IMR-90 (cell line): ENCODE data around the gene NXPH3. TPM values are rescaled to one million over a fixed set of nuclear protein-coding genes. Genes with fewer than 3 reads are reported as not detected.
A peak's percentile ranks its signal among the peaks of the same experiment; 100 is the strongest.

Experiments
- ATAC-seq: fragments of 200-7000 bp; cut with Tn5 transposase; 2 replicates; pipeline ENCODE4 v1.9.1; 2020; ENCODE audit warnings: low read depth, mild to moderate bottlenecking, moderate library complexity
- BruUV-seq: library from RNA; stranded (reverse); fragments of 400-500 nt; replicated peaks from 2 replicates; lab custom pipeline; 2021; lab: Mats Ljungman, UMichigan
- CTCF ChIA-PET: fragments of 300-600 bp; formaldehyde crosslinking; extraction: SDS; loops from one replicate; lab custom pipeline; 2021; ENCODE audit warnings: antibody characterized with exemption; lab: Yijun Ruan, JAX
- POLR2A ChIA-PET: fragments of 300-600 bp; sonication (Branson Sonifier 250); formaldehyde crosslinking; loops from one replicate; lab custom pipeline; 2022; ENCODE audit warnings: antibody characterized with exemption; ENCODE audit not compliant: unreplicated experiment; lab: Charles Lee
- DNase-seq: peaks from one replicate; pipeline ENCODE4 v3.0.0; 2013
- H2AFZ ChIP-seq: replicated peaks from 2 replicates; pipeline ENCODE3; 2013; ENCODE audit warnings: low read length, mild to moderate bottlenecking; ENCODE audit not compliant: poor library complexity
- H2AK5ac ChIP-seq: 2 replicates; pipeline ENCODE4 v1.6.1; 2013; ENCODE audit warnings: low read depth, low read length, inconsistent platforms
- H2AK9ac ChIP-seq: replicated peaks from 2 replicates; pipeline ENCODE3; 2013; ENCODE audit warnings: mild to moderate bottlenecking, low read depth, low read length, moderate library complexity; ENCODE audit not compliant: poor library complexity
- H2BK120ac ChIP-seq: 2 replicates; pipeline ENCODE4 v1.6.1; 2013; ENCODE audit warnings: low read depth, low read length, inconsistent platforms
- H2BK15ac ChIP-seq: 3 replicates; pipeline ENCODE4 v1.6.1; 2013; ENCODE audit warnings: low read depth, low read length, inconsistent platforms
- H2BK20ac ChIP-seq: 2 replicates; pipeline ENCODE4 v1.6.1; 2013; ENCODE audit warnings: low read depth, mild to moderate bottlenecking, inconsistent platforms, low read length, moderate library complexity
- H2BK5ac ChIP-seq: 2 replicates; pipeline ENCODE4 v1.6.1; 2013; ENCODE audit warnings: mild to moderate bottlenecking, low read depth, low read length, inconsistent platforms; ENCODE audit not compliant: poor library complexity, severe bottlenecking
- H3K14ac ChIP-seq: replicated peaks from 2 replicates; pipeline ENCODE4 v1.6.1; 2013; ENCODE audit warnings: low read depth, low read length, inconsistent platforms
- H3K18ac ChIP-seq: 2 replicates; pipeline ENCODE4 v1.6.1; 2013; ENCODE audit warnings: low read depth, low read length, control low read depth
- H3K23ac ChIP-seq: 2 replicates; pipeline ENCODE4 v1.6.1; 2013; ENCODE audit warnings: low read depth, low read length, inconsistent platforms
- H3K27ac ChIP-seq: 2 replicates; pipeline ENCODE4 v1.5.1; 2013; ENCODE audit warnings: mild to moderate bottlenecking, control low read depth, low read length; ENCODE audit not compliant: insufficient read depth
- H3K27me3 ChIP-seq: 2 replicates; pipeline ENCODE4 v1.6.1; 2013; ENCODE audit warnings: low read length; ENCODE audit not compliant: control insufficient read depth, insufficient read depth
- H3K36me3 ChIP-seq: 2 replicates; pipeline ENCODE4 v1.6.1; 2013; ENCODE audit warnings: low read length, mixed read lengths; ENCODE audit not compliant: control insufficient read depth, insufficient read depth
- H3K4ac ChIP-seq: 2 replicates; pipeline ENCODE4 v1.6.1; 2013; ENCODE audit warnings: low read depth, low read length, inconsistent platforms
- H3K4me1 ChIP-seq: 2 replicates; pipeline ENCODE4 v1.6.1; 2013; ENCODE audit warnings: low read length, mixed read lengths; ENCODE audit not compliant: control insufficient read depth, insufficient read depth
- H3K4me2 ChIP-seq: 2 replicates; pipeline ENCODE4 v1.6.1; 2013; ENCODE audit warnings: low read depth, mild to moderate bottlenecking, control low read depth, low read length, moderate library complexity
- H3K4me3 ChIP-seq: 2 replicates; pipeline ENCODE4 v1.5.1; 2013; ENCODE audit warnings: low read depth, mild to moderate bottlenecking, control low read depth, low read length, moderate library complexity; ENCODE audit not compliant: insufficient read depth
- H3K56ac ChIP-seq: 2 replicates; pipeline ENCODE4 v1.6.1; 2013; ENCODE audit warnings: low read length, inconsistent platforms; ENCODE audit not compliant: insufficient read depth; ENCODE audit errors: extremely low read depth
- H3K79me1 ChIP-seq, 2 experiments: 2 replicates each; pipeline ENCODE4 v1.6.1; 2013; ENCODE audit warnings: low read length in 2 of 2, inconsistent platforms in 1 of 2, low read depth in 1 of 2
- H3K9ac ChIP-seq: 2 replicates; pipeline ENCODE4 v1.6.1; 2013; ENCODE audit warnings: low read depth, low read length, control low read depth
- H3K9me1 ChIP-seq: 2 replicates; pipeline ENCODE4 v1.6.1; 2013; ENCODE audit warnings: low read length, inconsistent platforms; ENCODE audit not compliant: insufficient read depth
- H3K9me3 ChIP-seq: 2 replicates; pipeline ENCODE4 v1.6.1; 2013; ENCODE audit warnings: low read length; ENCODE audit not compliant: control insufficient read depth, insufficient read depth
- H4K20me1 ChIP-seq: 2 replicates; pipeline ENCODE4 v1.6.1; 2013; ENCODE audit warnings: low read length, inconsistent platforms; ENCODE audit not compliant: insufficient read depth
- H4K5ac ChIP-seq: 2 replicates; pipeline ENCODE4 v1.6.1; 2013; ENCODE audit warnings: mild to moderate bottlenecking, low read depth, low read length, control low read depth
- H4K8ac ChIP-seq, 2 experiments: 2 replicates each; pipeline ENCODE4 v1.6.1; 2013; ENCODE audit warnings: low read depth in 2 of 2, low read length in 2 of 2, control low read depth in 1 of 2, inconsistent platforms in 1 of 2
- H4K91ac ChIP-seq: 2 replicates; pipeline ENCODE4 v1.6.1; 2013; ENCODE audit warnings: low read depth, low read length, inconsistent platforms; ENCODE audit not compliant: insufficient read depth
- BHLHE40 ChIP-seq: fragments of 150-350 bp; IDR thresholded peaks from 2 replicates; pipeline ENCODE4 v1.6.1; 2016; ENCODE audit warnings: mild to moderate bottlenecking, low read depth, low read length
- CHD1 ChIP-seq: IDR thresholded peaks from 2 replicates; pipeline ENCODE4 v1.6.1; 2012; ENCODE audit warnings: low read depth, low read length, improper control_type of control experiment
- CTCF ChIP-seq: conservative IDR thresholded peaks from 2 replicates; pipeline ENCODE4 v1.5.1; 2012; ENCODE audit warnings: mild to moderate bottlenecking, low read depth, low read length, improper control_type of control experiment
- ELK1 ChIP-seq: fragments of 150-350 bp; IDR thresholded peaks from 2 replicates; pipeline ENCODE4 v1.6.1; 2016; ENCODE audit warnings: low read depth, mild to moderate bottlenecking, low read length, moderate library complexity, borderline replicate concordance
- FOS ChIP-seq: fragments of 150-350 bp; IDR thresholded peaks from 2 replicates; pipeline ENCODE4 v1.6.1; 2016; ENCODE audit warnings: low read depth, low read length
- MAFK ChIP-seq: IDR thresholded peaks from 2 replicates; pipeline ENCODE4 v1.6.1; 2012; ENCODE audit warnings: low read depth, low read length, improper control_type of control experiment
- MAZ ChIP-seq: IDR thresholded peaks from 2 replicates; pipeline ENCODE4 v1.6.1; 2012; ENCODE audit warnings: low read depth, mild to moderate bottlenecking, low read length, improper control_type of control experiment, moderate library complexity, borderline replicate concordance
- MXI1 ChIP-seq: IDR thresholded peaks from 2 replicates; pipeline ENCODE4 v1.6.1; 2012; ENCODE audit warnings: low read depth, mild to moderate bottlenecking, low read length, moderate library complexity, borderline replicate concordance
- NFE2L2 ChIP-seq: fragments of 150-350 bp; IDR thresholded peaks from 2 replicates; pipeline ENCODE4 v1.6.1; 2016; ENCODE audit warnings: low read depth, mild to moderate bottlenecking, low read length
- POLR2A ChIP-seq: IDR thresholded peaks from 2 replicates; pipeline ENCODE4 v1.6.1; 2012; ENCODE audit warnings: mild to moderate bottlenecking, low read depth, low read length
- RAD21 ChIP-seq: IDR thresholded peaks from 2 replicates; pipeline ENCODE4 v1.6.1; 2012; ENCODE audit warnings: low read length, improper control_type of control experiment
- RCOR1 ChIP-seq: IDR thresholded peaks from 2 replicates; pipeline ENCODE4 v1.6.1; 2012; ENCODE audit warnings: mild to moderate bottlenecking, low read length, improper control_type of control experiment; ENCODE audit not compliant: insufficient replicate concordance
- RFX5 ChIP-seq: IDR thresholded peaks from 2 replicates; pipeline ENCODE4 v1.8.0; 2012; ENCODE audit warnings: low read depth, mild to moderate bottlenecking, low read length, moderate library complexity
- SMC3 ChIP-seq: fragments of 150-350 bp; IDR thresholded peaks from 2 replicates; pipeline ENCODE4 v1.6.1; 2016; ENCODE audit warnings: low read depth, mild to moderate bottlenecking, antibody characterized with exemption, low read length, moderate library complexity
- USF2 ChIP-seq: fragments of 150-350 bp; IDR thresholded peaks from 2 replicates; pipeline ENCODE4 v1.6.1; 2017; ENCODE audit warnings: mild to moderate bottlenecking, antibody characterized with exemption, low read length, low read depth
- WGBS, 2 experiments: methylation state at CpG; one replicate each; pipeline versions ENCODE4 v1.1.5 to v1.1.7; 2013; ENCODE audit warnings: missing lambda C conversion rate in 2 of 2; ENCODE audit not compliant: insufficient read length in 1 of 2; ENCODE audit errors: extremely low coverage in 2 of 2; 5-methylcytosine and 5-hydroxymethylcytosine counted together
- dilution Hi-C: fragments of 300-500 bp; cut with HindIII; formaldehyde crosslinking; loops from one replicate; pipeline ENCODE4 v1.14.3; 2018; ENCODE audit warnings: low sequenced_read_pairs; ENCODE audit not compliant: unreplicated experiment
- in situ Hi-C: fragments of 300-500 bp; cut with MboI; formaldehyde crosslinking; loops from 3 replicates; pipeline ENCODE4 v1.14.3; 2019; ENCODE audit warnings: low sequenced_read_pairs, inconsistent platforms, mixed read lengths
- intact Hi-C: fragments of 100-400 bp; cut with micrococcal nuclease; formaldehyde crosslinking; loops from 2 replicates; pipeline ENCODE4 v1.10.0; 2022
- polyA plus RNA-seq, 3 experiments: library from polyadenylated mRNA; depleted of rRNA; stranded (reverse); fragments of >200 nt; gene quantifications; 2 replicates each; pipeline ENCODE4 v1.2.3, GENCODE V29; 2012; ENCODE audit warnings: low replicate concordance in 1 of 3
- total RNA-seq: library from RNA; depleted of rRNA; stranded (reverse); fragments of >200 nt; gene quantifications from 2 replicates; pipeline ENCODE4 v1.2.3, GENCODE V29; 2012

The NXPH3 gene
- total and polyA plus RNA-seq, 2 of the 4 experiments (the other 2 are of a cell fraction): 0.18 to 0.31 TPM

GRCh38 chr17:49574323-49574781 lies 1.3 kb upstream of the NXPH3 start:
- Histone ChIP-seq H3K4ac (no peak overlapping the region), H3K14ac (no peak overlapping the region), H3K18ac (no peak overlapping the region), H3K27ac (no peak overlapping the region), H2AFZ (peak overlapping the region; percentile 63), H2BK15ac (no peak overlapping the region), H2BK5ac (no peak overlapping the region), H3K9ac (no peak overlapping the region), H3K9me1 (no peaks in the 10 kb centered on the region), H3K9me3 (no peaks in the 10 kb centered on the region), H4K20me1 (peaks cover 6% of the 10 kb centered on the region), H4K91ac (no peak overlapping the region), H3K56ac (no peak overlapping the region), H3K23ac (no peak overlapping the region), H3K4me2 (no peak overlapping the region), H3K36me3 (no peaks in the 10 kb centered on the region), H2BK120ac (no peak overlapping the region), H3K4me1 (peaks cover 4% of the 10 kb centered on the region; the same call in 1 of the 2 replicates), H3K4me3 (no peak overlapping the region), H4K8ac (no peak overlapping the region), H2AK9ac (peak overlapping the region; percentile 15), H3K79me1 (no peaks in the 10 kb centered on the region), H2BK20ac (no peak overlapping the region), H3K27me3 (peaks cover 65% of the 10 kb centered on the region), H4K5ac (no peak overlapping the region), H2AK5ac (no peak overlapping the region)
- WGBS, 2 experiments: 57% methylated on average over 2 of the region's 13 CpGs; no CpG with 5 or more reads in 1 of the 2 experiments
- ChIA-PET POLR2A (no interaction called here), CTCF (no interaction called here)
- intact Hi-C loops: loop anchor here (5.0 kb wide), 1 partner anchor 103 kb away; the partner anchor contains the start of gene SPOP
- in situ Hi-C loops: loop anchor here (5.0 kb wide), 3 partner anchors 123 to 423 kb away; partner anchors contain the start of genes DLX3 and TAC4
- ATAC-seq: no peak
- TF ChIP-seq SMC3: no peak
- no peak for TF ChIP-seq RCOR1
- no peak for TF ChIP-seq MXI1
- no peak for TF ChIP-seq MAZ
- TF ChIP-seq RFX5: no peak
- TF ChIP-seq MAFK: no peak
- no peak for TF ChIP-seq BHLHE40
- no peak for TF ChIP-seq RAD21
- TF ChIP-seq NFE2L2: no peak
- TF ChIP-seq CHD1: no peak
- TF ChIP-seq POLR2A: no peak
- TF ChIP-seq USF2: no peak
- TF ChIP-seq FOS: no peak
- TF ChIP-seq ELK1: no peak
- TF ChIP-seq CTCF: no peak
- DNase-seq: no peak
- dilution Hi-C loops: no loop called here
- BruUV-seq: no TSS peak
